Activated T-helper 2 cell treated with anti-CD3 and anti-CD28 coated beads, Interferon-gamma antibody, Interleukin-2, Interleukin-4, amounts not matched to agents 10 μg/mL and 5 μg/mL and 100 μg/mL, durations not matched to agents 14 hours and 24 hours and 36 hours (primary cell): Measurements from ENCODE around the gene RRP7A. TPM values are rescaled to one million over a fixed set of nuclear protein-coding genes. Genes with fewer than 3 reads are reported as not detected.

Experiments used
- DNase-seq: peaks from one replicate; pipeline ENCODE4 v3.0.0; 2021; ENCODE audit warnings: low spot score
- H3K27ac Mint-ChIP-seq: one replicate; pipeline ENCODE4 v1.8.0; 2021; ENCODE audit warnings: mixed read lengths
- H3K27me3 Mint-ChIP-seq: one replicate; pipeline ENCODE4 v1.8.0; 2021; ENCODE audit warnings: low read depth, mixed read lengths
- H3K36me3 Mint-ChIP-seq: one replicate; pipeline ENCODE4 v1.8.0; 2021; ENCODE audit warnings: low read depth, mixed read lengths
- H3K4me1 Mint-ChIP-seq: one replicate; pipeline ENCODE4 v1.8.0; 2021; ENCODE audit warnings: low read depth, mixed read lengths
- H3K4me3 Mint-ChIP-seq: one replicate; pipeline ENCODE4 v1.8.0; 2021; ENCODE audit warnings: low read depth, mild to moderate bottlenecking, moderate library complexity, mixed read lengths
- H3K9me3 Mint-ChIP-seq: one replicate; pipeline ENCODE4 v1.8.0; 2021; ENCODE audit warnings: mixed read lengths
- intact Hi-C: fragments of 100-400 bp; cut with micrococcal nuclease; formaldehyde crosslinking; loops from one replicate; pipeline ENCODE4 v1.15.1; 2023
- total RNA-seq: library from RNA; stranded (reverse); gene quantifications from 2 replicates; pipeline ENCODE4 v1.2.3, GENCODE V29; 2022

RRP7A gene
- total RNA-seq, 1 donor from 2014 or later: 110 TPM

- H3K4me3 Mint-ChIP-seq: no peak overlapping the region
- DNase-seq: no peak
Observed at GRCh38 chr22:42473484-42474193, 46.0 kb downstream of the RRP7A start.

GRCh38 chr22:42472671-42473070 lies 46.9 kb downstream of the RRP7A start:
- no peaks in the 10 kb centered on the region for H3K9me3 Mint-ChIP-seq
- H3K36me3 Mint-ChIP-seq: no peaks in the 10 kb centered on the region
- H3K4me3 Mint-ChIP-seq: no peak overlapping the region
- no peak overlapping the region for H3K27ac Mint-ChIP-seq
- intact Hi-C loops: loop anchor here (2.0 kb wide), 1 partner anchor 506 kb away; no protein-coding TSS in a partner anchor
- DNase-seq: no peak
- H3K4me1 Mint-ChIP-seq: peaks cover 2% of the 10 kb centered on the region
- H3K27me3 Mint-ChIP-seq: peaks cover 9% of the 10 kb centered on the region

More at GRCh38 chr22:42473484-42474193, 46.0 kb downstream of the RRP7A start:
- no peaks in the 10 kb centered on the region for H3K9me3 Mint-ChIP-seq
- H3K4me1 Mint-ChIP-seq: peaks cover 7% of the 10 kb centered on the region
- H3K27me3 Mint-ChIP-seq: peaks cover 6% of the 10 kb centered on the region
- H3K27ac Mint-ChIP-seq: no peak overlapping the region
- intact Hi-C loops: loop anchor here (2.0 kb wide), 1 partner anchor 507 kb away; no protein-coding TSS in a partner anchor
- no peaks in the 10 kb centered on the region for H3K36me3 Mint-ChIP-seq

- intact Hi-C loops: no loop called here
- Mint-ChIP-seq H3K27ac (no peak overlapping the region), H3K4me1 (peaks cover 2% of the 10 kb centered on the region), H3K27me3 (peaks cover 8% of the 10 kb centered on the region), H3K4me3 (no peak overlapping the region), H3K9me3 (no peaks in the 10 kb centered on the region), H3K36me3 (no peaks in the 10 kb centered on the region)
- no peak for DNase-seq
Observed at GRCh38 chr22:42471441-42471840, 48.2 kb downstream of the RRP7A start.

GRCh38 chr22:42470366-42471082 lies 49.1 kb downstream of the RRP7A start:
- H3K27ac Mint-ChIP-seq: no peak overlapping the region
- H3K9me3 Mint-ChIP-seq: no peaks in the 10 kb centered on the region
- peaks cover 8% of the 10 kb centered on the region for H3K27me3 Mint-ChIP-seq
- peaks cover 2% of the 10 kb centered on the region for H3K4me1 Mint-ChIP-seq
- no peaks in the 10 kb centered on the region for H3K36me3 Mint-ChIP-seq
- intact Hi-C loops: no loop called here
- H3K4me3 Mint-ChIP-seq: no peak overlapping the region
- DNase-seq: no peak

- no peak overlapping the region for H3K4me3 Mint-ChIP-seq
- peaks cover 2% of the 10 kb centered on the region for H3K4me1 Mint-ChIP-seq
- peaks cover 10% of the 10 kb centered on the region for H3K27me3 Mint-ChIP-seq
- H3K9me3 Mint-ChIP-seq: no peaks in the 10 kb centered on the region
- DNase-seq: no peak
- intact Hi-C loops: no loop called here
- no peak overlapping the region for H3K27ac Mint-ChIP-seq
- H3K36me3 Mint-ChIP-seq: no peaks in the 10 kb centered on the region
Observed at GRCh38 chr22:42468841-42469240, 50.8 kb downstream of the RRP7A start.

GRCh38 chr22:42462016-42462415 lies 57.6 kb downstream of the RRP7A start:
- Mint-ChIP-seq H3K36me3 (no peaks in the 10 kb centered on the region), H3K27me3 (peaks cover 27% of the 10 kb centered on the region), H3K4me1 (peaks cover 4% of the 10 kb centered on the region), H3K4me3 (no peak overlapping the region), H3K27ac (no peak overlapping the region), H3K9me3 (no peaks in the 10 kb centered on the region)
- intact Hi-C loops: no loop called here
- no peak for DNase-seq

- no peak for DNase-seq
- Mint-ChIP-seq H3K4me1 (peaks cover 4% of the 10 kb centered on the region), H3K36me3 (no peaks in the 10 kb centered on the region), H3K27ac (no peak overlapping the region), H3K9me3 (no peaks in the 10 kb centered on the region), H3K27me3 (peaks cover 28% of the 10 kb centered on the region), H3K4me3 (no peak overlapping the region)
- intact Hi-C loops: no loop called here
Observed at GRCh38 chr22:42461511-42461910, 58.1 kb downstream of the RRP7A start.

Other genes starting within 250 kb of the RRP7A start
- 70.5 and 74.3 TPM in 2 replicates for gene TCF20, start 249.1 kb downstream of the RRP7A start, total RNA-seq
- 0.21 and 0.23 TPM in 2 replicates for gene NFAM1, start 87.4 kb downstream of the RRP7A start, total RNA-seq
- 1.8 and 2.2 TPM in 2 replicates for gene SERHL2, start 34.2 kb upstream of the RRP7A start, total RNA-seq
- gene POLDIP3, start 95.1 kb upstream of the RRP7A start, total RNA-seq: 74.7 and 80.7 TPM in 2 replicates
- 0.71 and 1.2 TPM in 2 replicates for gene ATP5MGL, start 120.8 kb upstream of the RRP7A start, total RNA-seq
- 87.3 and 88.6 TPM in 2 replicates for gene CYB5R3, start 129.6 kb upstream of the RRP7A start, total RNA-seq
- gene A4GALT, start 201.1 kb upstream of the RRP7A start, total RNA-seq: not detected in 2 replicates